ENCODE measurements around the gene DBNL. TPM values are rescaled to one million over a fixed set of nuclear protein-coding genes. Genes with fewer than 3 reads are reported as not detected.
A peak's percentile ranks its signal among the peaks of the same experiment; 100 is the strongest.

The DBNL gene
- total RNA-seq, 8 experiments from 2014 or later: 37.3 to 99.0 (median 70.9) TPM

- H3K27ac ChIP-seq: no peak overlapping the region
- peaks cover 2 to 3% of the 10 kb centered on the region in 2 donors for H3K4me1 ChIP-seq (replicated peaks in 1 of 2)
- ATAC-seq (replicated peaks in 6 of 8): peak in 2 of 8 experiments; percentile 2 to 6
- H3K4me3 ChIP-seq: no peak overlapping the region
- in situ Hi-C loops (cut with MboI; ENCODE audit: low pct_unique_long_range_greater_than_20kb in 2 of 9, low sequenced_read_pairs in 9 of 9, unreplicated experiment in 9 of 9): no loop called here
- 83 to 93% (median 90%) methylated on average over 1 to 13 of the region's 27 CpGs; no CpG with 5 or more reads in 5 of the 10 experiments for WGBS, 10 experiments
Measured at GRCh38 chr7:44110719-44111635, 66.5 kb downstream of the DBNL start.

Other genes with a start within 250 kb of the DBNL start
- 100 to 1,000 TPM; 123 to 213 (median 132) TPM for gene MRPS24, start 175.2 kb upstream of the DBNL start, total RNA-seq
- gene URGCP, start 138.1 kb upstream of the DBNL start, total RNA-seq: 10 to 100 TPM; 20.1 to 50.1 (median 27.2) TPM
- gene UBE2D4, start 118.3 kb upstream of the DBNL start, total RNA-seq: 10 to 100 TPM in 5 of 8 experiments, 1 to 10 TPM in 3; 8.3 to 29.7 (median 10.7) TPM
- gene SPDYE1, start 46.8 kb upstream of the DBNL start, total RNA-seq: 1 to 10 TPM in 2 of 8 experiments, under 1 TPM in 6; 0.22 to 2.5 (median 0.44) TPM
- gene PGAM2, start 20.9 kb downstream of the DBNL start, total RNA-seq: 1 to 10 TPM in 2 of 8 experiments, under 1 TPM in 2, not detected in 4; 0.38 to 2.0 (median 0.99) TPM
- gene POLM, start 37.8 kb downstream of the DBNL start, total RNA-seq: 10 to 100 TPM in 4 of 8 experiments, 1 to 10 TPM in 4; 5.4 to 28.1 (median 10.2) TPM
- 10 to 100 TPM in 4 of 8 experiments, 1 to 10 TPM in 4; 3.2 to 60.3 (median 16.5) TPM for gene AEBP1, start 59.6 kb downstream of the DBNL start, total RNA-seq
- 100 to 1,000 TPM in 2 of 8 experiments, 10 to 100 TPM in 6; 53.7 to 146 (median 73.7) TPM for gene POLD2, start 78.8 kb downstream of the DBNL start, total RNA-seq
- gene MYL7, start 96.6 kb downstream of the DBNL start, total RNA-seq: 1 to 10 TPM in 1 of 8 experiments, under 1 TPM in 2, not detected in 5; 0.46 to 1.0 (median 0.95) TPM
- gene GCK, start 144.7 kb downstream of the DBNL start, total RNA-seq: 1 to 10 TPM in 6 of 8 experiments, under 1 TPM in 2; 0.31 to 5.1 (median 2.5) TPM
- gene YKT6, start 156.3 kb downstream of the DBNL start, total RNA-seq: 100 to 1,000 TPM in 3 of 8 experiments, 10 to 100 TPM in 5; 66.9 to 121 (median 96.7) TPM